Measurements from ENCODE around the gene MPV17.

- TF ChIP-seq, protein P1, sequence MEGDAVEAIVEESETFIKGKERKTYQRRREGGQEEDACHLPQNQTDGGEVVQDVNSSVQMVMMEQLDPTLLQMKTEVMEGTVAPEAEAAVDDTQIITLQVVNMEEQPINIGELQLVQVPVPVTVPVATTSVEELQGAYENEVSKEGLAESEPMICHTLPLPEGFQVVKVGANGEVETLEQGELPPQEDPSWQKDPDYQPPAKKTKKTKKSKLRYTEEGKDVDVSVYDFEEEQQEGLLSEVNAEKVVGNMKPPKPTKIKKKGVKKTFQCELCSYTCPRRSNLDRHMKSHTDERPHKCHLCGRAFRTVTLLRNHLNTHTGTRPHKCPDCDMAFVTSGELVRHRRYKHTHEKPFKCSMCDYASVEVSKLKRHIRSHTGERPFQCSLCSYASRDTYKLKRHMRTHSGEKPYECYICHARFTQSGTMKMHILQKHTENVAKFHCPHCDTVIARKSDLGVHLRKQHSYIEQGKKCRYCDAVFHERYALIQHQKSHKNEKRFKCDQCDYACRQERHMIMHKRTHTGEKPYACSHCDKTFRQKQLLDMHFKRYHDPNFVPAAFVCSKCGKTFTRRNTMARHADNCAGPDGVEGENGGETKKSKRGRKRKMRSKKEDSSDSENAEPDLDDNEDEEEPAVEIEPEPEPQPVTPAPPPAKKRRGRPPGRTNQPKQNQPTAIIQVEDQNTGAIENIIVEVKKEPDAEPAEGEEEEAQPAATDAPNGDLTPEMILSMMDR (IDR thresholded peaks at IDR 0.05) = no peak
- TF ChIP-seq POLR2A (IDR thresholded peaks at IDR 0.05) = no peak
These were observed 8.2 kb downstream of the MPV17 start for GRCh38 chr2:27314709-27315108.

Data from body of pancreas (tissue), 4 donors.